ENCODE measurements around the gene ZNF844.
A peak's percentile ranks its signal among the peaks of the same experiment; 100 is the strongest.

The ZNF844 gene

DNA sequence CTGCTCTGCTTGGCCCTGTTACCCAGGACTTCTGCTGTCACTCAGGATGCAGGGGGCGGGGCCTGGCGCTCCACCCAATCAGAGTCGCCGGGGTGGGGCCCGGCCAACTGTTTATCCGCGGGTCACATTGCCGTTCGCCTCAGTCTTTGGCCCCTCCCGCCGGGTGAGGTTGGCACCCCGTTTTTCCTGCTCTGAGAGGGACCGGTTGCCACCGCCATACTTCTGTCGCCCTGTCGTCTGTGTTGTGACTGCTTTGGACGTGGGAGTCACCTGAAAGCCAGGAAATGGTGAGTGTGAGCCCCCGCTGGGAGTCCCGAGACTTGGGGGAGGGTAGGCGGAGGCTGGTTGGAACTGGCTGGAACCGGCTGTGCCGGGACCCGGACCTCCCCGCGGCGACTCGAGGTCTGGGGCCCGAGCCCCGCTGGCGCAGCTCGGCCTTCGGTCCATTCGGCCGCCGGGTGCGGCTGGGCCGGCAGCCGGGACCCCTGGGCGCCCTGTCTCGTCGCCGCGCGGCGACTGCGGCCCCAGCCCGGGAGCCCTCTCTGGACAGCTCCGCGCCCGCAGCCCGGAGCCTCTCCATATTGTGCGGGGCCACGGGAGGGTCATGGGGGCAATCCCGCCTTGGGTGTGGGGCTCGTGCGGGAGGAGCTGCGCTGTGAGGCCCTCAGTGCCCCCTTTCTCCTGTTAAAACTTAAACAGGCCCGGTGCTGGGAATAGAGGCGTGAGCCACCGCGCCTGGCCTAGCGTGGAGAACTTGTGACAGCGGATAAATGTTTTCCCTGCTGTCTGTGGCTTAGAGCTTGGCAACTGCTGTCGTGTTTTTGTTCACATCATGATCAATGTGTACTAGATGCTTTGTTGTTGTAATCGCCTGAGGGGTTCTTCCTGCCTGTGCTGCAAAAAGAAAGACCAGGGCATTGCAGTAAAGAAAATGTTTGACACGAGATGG, at the start of gene ZNF844:
TSS of gene ZNF844 (plus strand) at position 142 of the 949 bp plus-strand sequence. CDS start at position 285, 143 bp downstream.
- Histone ChIP-seq H3K4me3 (ENCODE audit: low read depth, low read length) (peak within 1 kb of the TSS; percentile 89), H3K27ac (peak within 1 kb of the TSS; percentile 65), H3K36me3 (replicated peaks) (no peaks in the 10 kb centered on the region), H3K27me3 (replicated peaks) (no peaks in the 10 kb centered on the region)
- TF ChIP-seq, protein P1, sequence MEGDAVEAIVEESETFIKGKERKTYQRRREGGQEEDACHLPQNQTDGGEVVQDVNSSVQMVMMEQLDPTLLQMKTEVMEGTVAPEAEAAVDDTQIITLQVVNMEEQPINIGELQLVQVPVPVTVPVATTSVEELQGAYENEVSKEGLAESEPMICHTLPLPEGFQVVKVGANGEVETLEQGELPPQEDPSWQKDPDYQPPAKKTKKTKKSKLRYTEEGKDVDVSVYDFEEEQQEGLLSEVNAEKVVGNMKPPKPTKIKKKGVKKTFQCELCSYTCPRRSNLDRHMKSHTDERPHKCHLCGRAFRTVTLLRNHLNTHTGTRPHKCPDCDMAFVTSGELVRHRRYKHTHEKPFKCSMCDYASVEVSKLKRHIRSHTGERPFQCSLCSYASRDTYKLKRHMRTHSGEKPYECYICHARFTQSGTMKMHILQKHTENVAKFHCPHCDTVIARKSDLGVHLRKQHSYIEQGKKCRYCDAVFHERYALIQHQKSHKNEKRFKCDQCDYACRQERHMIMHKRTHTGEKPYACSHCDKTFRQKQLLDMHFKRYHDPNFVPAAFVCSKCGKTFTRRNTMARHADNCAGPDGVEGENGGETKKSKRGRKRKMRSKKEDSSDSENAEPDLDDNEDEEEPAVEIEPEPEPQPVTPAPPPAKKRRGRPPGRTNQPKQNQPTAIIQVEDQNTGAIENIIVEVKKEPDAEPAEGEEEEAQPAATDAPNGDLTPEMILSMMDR (IDR thresholded peaks at IDR 0.05; ENCODE audit: low read depth, low read length, missing control alignments) = no peak
- in situ Hi-C loops (cut with HindIII; ENCODE audit: low pct_ligation_motif_present, low sequenced_read_pairs) = no loop called here
- peak; percentile 89 for DNase-seq

DNA sequence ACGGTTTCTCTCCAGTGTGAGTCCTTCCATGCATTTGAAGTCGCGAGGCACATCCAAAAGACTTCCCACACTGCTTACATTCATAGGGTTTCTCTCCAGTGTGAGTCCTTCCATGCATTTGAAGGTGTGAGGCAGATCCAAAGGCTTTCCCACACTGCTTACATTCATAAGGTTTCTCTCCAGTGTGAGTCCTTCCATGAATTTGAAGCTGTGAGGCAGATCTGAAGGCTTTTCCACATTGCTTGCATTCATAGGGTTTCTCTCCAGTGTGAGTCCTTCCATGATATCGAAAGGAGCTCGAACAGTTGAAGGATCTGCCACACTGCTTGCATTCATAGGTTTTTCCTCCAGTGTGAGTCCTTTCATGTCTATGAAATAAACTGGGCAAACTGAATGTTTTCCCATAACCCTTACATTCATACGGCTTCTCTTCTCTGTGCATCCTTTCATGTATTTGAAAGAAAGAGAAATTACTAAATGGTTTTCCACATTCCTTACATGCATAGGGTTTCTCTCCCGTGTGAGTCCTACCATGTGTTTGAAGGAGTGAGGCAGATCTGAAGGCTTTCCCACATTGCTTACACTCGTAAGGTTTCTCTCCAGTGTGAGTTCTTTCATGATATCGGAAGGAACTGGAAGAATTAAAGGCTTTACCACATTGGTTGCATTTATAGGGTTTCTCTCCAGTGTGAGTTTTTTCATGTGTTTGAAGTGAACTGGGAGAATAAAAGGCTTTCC, 49.3 kb upstream of the ZNF844 start:
- Histone ChIP-seq H3K4me3 (ENCODE audit: low read depth, low read length) (no peak overlapping the region), H3K36me3 (replicated peaks) (peaks cover 33% of the 10 kb centered on the region), H3K27ac (no peak overlapping the region), H3K27me3 (replicated peaks) (no peaks in the 10 kb centered on the region)
- TF ChIP-seq, protein P1 (IDR thresholded peaks at IDR 0.05; ENCODE audit: low read depth, low read length, missing control alignments) = no peak
- in situ Hi-C loops (cut with HindIII; ENCODE audit: low pct_ligation_motif_present, low sequenced_read_pairs) = no loop called here
- DNase-seq = no peak

GRCh38 chr19:12015753-12016116, 48.8 kb upstream of the ZNF844 start:
- H3K36me3 ChIP-seq (replicated peaks) = peaks cover 33% of the 10 kb centered on the region

DNA sequence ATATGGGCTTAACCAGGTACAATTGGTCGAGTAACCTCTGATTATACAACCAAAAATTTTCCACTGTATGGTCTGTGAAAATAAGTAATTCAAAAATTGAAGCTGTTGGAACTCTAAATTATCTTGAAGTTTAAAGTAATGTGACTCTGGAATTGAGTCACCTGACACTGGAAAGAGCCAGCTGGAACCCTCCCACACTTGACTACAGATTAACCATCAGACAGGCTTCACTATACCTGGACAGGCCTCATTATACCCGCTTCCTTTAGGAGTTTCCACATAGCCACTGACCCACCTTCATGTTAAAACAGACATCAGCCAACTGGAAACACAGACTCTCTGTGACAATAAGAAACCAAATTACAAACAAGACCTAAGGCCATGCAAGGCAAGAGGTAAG, 30.3 kb upstream of the ZNF844 start:
- H3K4me3 ChIP-seq (ENCODE audit: low read depth, low read length) = no peak overlapping the region
- no peak overlapping the region for H3K27ac ChIP-seq

More at GRCh38 chr19:12015753-12016116, 48.8 kb upstream of the ZNF844 start:
- Histone ChIP-seq H3K4me3 (ENCODE audit: low read depth, low read length) (no peak overlapping the region), H3K27ac (no peak overlapping the region), H3K27me3 (replicated peaks) (no peaks in the 10 kb centered on the region)
- no peak for DNase-seq
- TF ChIP-seq, protein P1 (IDR thresholded peaks at IDR 0.05; ENCODE audit: low read depth, low read length, missing control alignments) = no peak
- in situ Hi-C loops (cut with HindIII; ENCODE audit: low pct_ligation_motif_present, low sequenced_read_pairs) = no loop called here

GRCh38 chr19:12034620-12035019, 29.9 kb upstream of the ZNF844 start:
- Histone ChIP-seq H3K36me3 (replicated peaks) (no peaks in the 10 kb centered on the region), H3K27me3 (replicated peaks) (no peaks in the 10 kb centered on the region), H3K4me3 (ENCODE audit: low read depth, low read length) (peak overlapping the region; percentile 80), H3K27ac (no peak overlapping the region)
- TF ChIP-seq, protein P1 (IDR thresholded peaks at IDR 0.05; ENCODE audit: low read depth, low read length, missing control alignments) = no peak
- DNase-seq = no peak
- in situ Hi-C loops (cut with HindIII; ENCODE audit: low pct_ligation_motif_present, low sequenced_read_pairs) = no loop called here

More for the DNA sequence above, 30.3 kb upstream of the ZNF844 start:
- no peak for DNase-seq
- Histone ChIP-seq H3K36me3 (replicated peaks) (no peaks in the 10 kb centered on the region), H3K27me3 (replicated peaks) (no peaks in the 10 kb centered on the region)
- TF ChIP-seq, protein P1 (IDR thresholded peaks at IDR 0.05; ENCODE audit: low read depth, low read length, missing control alignments) = no peak
- in situ Hi-C loops (cut with HindIII; ENCODE audit: low pct_ligation_motif_present, low sequenced_read_pairs) = no loop called here
